Measurements from ENCODE around the gene PLAGL2. TPM values are rescaled to one million over a fixed set of nuclear protein-coding genes. Genes with fewer than 3 reads are reported as not detected.
A peak's percentile ranks its signal among the peaks of the same experiment; 100 is the strongest.

The PLAGL2 gene
- total RNA-seq, 1 experiment from 2014 or later, result 96.1 TPM

- Histone ChIP-seq H3K36me3 (ENCODE audit: control insufficient read depth, insufficient read depth, low read length) (peaks cover 24% of the 10 kb centered on the region), H3K4me3 (ENCODE audit: low read depth, low read length) (no peak overlapping the region), H3K9me3 (no peaks in the 10 kb centered on the region), H3K27me3 (replicated peaks; ENCODE audit: control insufficient read depth, insufficient read depth, low read length) (no peaks in the 10 kb centered on the region), H3K4me1 (peaks cover 52% of the 10 kb centered on the region)
- Mint-ChIP-seq H3K36me3 (ENCODE audit: insufficient read depth, unreplicated experiment) (peaks cover 97% of the 10 kb centered on the region), H3K27ac (ENCODE audit: unreplicated experiment) (peak overlapping the region; percentile 99), H3K9me3 (ENCODE audit: unreplicated experiment) (no peaks in the 10 kb centered on the region), H3K4me1 (ENCODE audit: low read depth, unreplicated experiment) (peaks cover 73% of the 10 kb centered on the region), H3K27me3 (ENCODE audit: insufficient read depth, unreplicated experiment) (no peaks in the 10 kb centered on the region), H3K4me3 (ENCODE audit: unreplicated experiment) (no peak overlapping the region)
- ChIA-PET POLR2A (interaction anchor here (0.6 to 0.7 kb wide), 2 partner anchors 27 to 42 kb away, joined by 3 read pairs; no protein-coding TSS in a partner anchor), CTCF (no interaction called here)
- BruUV-seq (replicated peaks), result no TSS peak
- no peak for TF ChIP-seq CTCF (IDR thresholded peaks at IDR 0.05; ENCODE audit: insufficient read depth in 1 of 2, low read depth in 1 of 2, low read length in 1 of 2, severe bottlenecking in 1 of 2, unreplicated experiment in 1 of 2)
- no peak for DNase-seq
- intact Hi-C loops (cut with micrococcal nuclease; ENCODE audit: unreplicated experiment), result loop anchor here (5.0 kb wide), 1 partner anchor 517 kb away; no protein-coding TSS in a partner anchor
Measured at GRCh38 chr20:32229251-32229747, 21.8 kb upstream of the PLAGL2 start.

GRCh38 chr20:32227744-32228688 is 20.5 kb upstream of the PLAGL2 start:
- ChIA-PET CTCF (interaction anchor here (0.8 to 0.9 kb wide), 2 partner anchors 10 to 29 kb away, joined by 3 read pairs; no protein-coding TSS in a partner anchor), POLR2A (interaction anchor here (0.5 to 2.1 kb wide), 21 partner anchors 9 to 617 kb away, joined by 3 to 13 read pairs (median 4); partner anchors contain the start of genes ASXL1 and POFUT1)
- H3K4me1 ChIP-seq, result peaks cover 57% of the 10 kb centered on the region
- Mint-ChIP-seq H3K27ac (ENCODE audit: unreplicated experiment) (peak overlapping the region; percentile 99), H3K4me3 (ENCODE audit: unreplicated experiment) (peak overlapping the region; percentile 59), H3K9me3 (ENCODE audit: unreplicated experiment) (no peaks in the 10 kb centered on the region), H3K27me3 (ENCODE audit: insufficient read depth, unreplicated experiment) (no peaks in the 10 kb centered on the region), H3K36me3 (ENCODE audit: insufficient read depth, unreplicated experiment) (peaks cover 96% of the 10 kb centered on the region), H3K4me1 (ENCODE audit: low read depth, unreplicated experiment) (peaks cover 71% of the 10 kb centered on the region)
- peaks cover 23% of the 10 kb centered on the region for H3K36me3 ChIP-seq (ENCODE audit: control insufficient read depth, insufficient read depth, low read length)
- DNase-seq, result peak; percentile 100
- no peak for TF ChIP-seq CTCF (IDR thresholded peaks at IDR 0.05; ENCODE audit: insufficient read depth in 1 of 2, low read depth in 1 of 2, low read length in 1 of 2, severe bottlenecking in 1 of 2, unreplicated experiment in 1 of 2)
- intact Hi-C loops (cut with micrococcal nuclease; ENCODE audit: unreplicated experiment), result loop anchor here (1.0 to 5.0 kb wide), 7 partner anchors 8 to 516 kb away; partner anchors contain the start of genes PLAGL2 and POFUT1
- H3K9me3 ChIP-seq, result no peaks in the 10 kb centered on the region
- BruUV-seq (replicated peaks), result TSS peak; percentile 74
- no peak overlapping the region for H3K4me3 ChIP-seq (ENCODE audit: low read depth, low read length)
- H3K27me3 ChIP-seq (replicated peaks; ENCODE audit: control insufficient read depth, insufficient read depth, low read length), result no peaks in the 10 kb centered on the region

GRCh38 chr20:32227306-32227705 is 19.8 kb upstream of the PLAGL2 start:
- no peaks in the 10 kb centered on the region for H3K27me3 ChIP-seq (replicated peaks; ENCODE audit: control insufficient read depth, insufficient read depth, low read length)
- Mint-ChIP-seq H3K4me3 (ENCODE audit: unreplicated experiment) (peak overlapping the region; percentile 59), H3K27me3 (ENCODE audit: insufficient read depth, unreplicated experiment) (no peaks in the 10 kb centered on the region), H3K36me3 (ENCODE audit: insufficient read depth, unreplicated experiment) (peaks cover 94% of the 10 kb centered on the region), H3K27ac (ENCODE audit: unreplicated experiment) (peak overlapping the region; percentile 99), H3K4me1 (ENCODE audit: low read depth, unreplicated experiment) (peaks cover 67% of the 10 kb centered on the region), H3K9me3 (ENCODE audit: unreplicated experiment) (no peaks in the 10 kb centered on the region)
- peaks cover 57% of the 10 kb centered on the region for H3K4me1 ChIP-seq
- peak; percentile 95 to 98 for DNase-seq
- POLR2A ChIA-PET, result interaction anchor here (0.6 to 2.1 kb wide), 20 partner anchors 9 to 511 kb away, joined by 3 to 13 read pairs (median 4); partner anchors contain the start of genes ASXL1 and POFUT1
- BruUV-seq (replicated peaks), result no TSS peak
- TF ChIP-seq CTCF (IDR thresholded peaks at IDR 0.05; ENCODE audit: insufficient read depth in 1 of 2, low read depth in 1 of 2, low read length in 1 of 2, severe bottlenecking in 1 of 2, unreplicated experiment in 1 of 2), result no peak
- H3K4me3 ChIP-seq (ENCODE audit: low read depth, low read length), result no peak overlapping the region
- peaks cover 24% of the 10 kb centered on the region for H3K36me3 ChIP-seq (ENCODE audit: control insufficient read depth, insufficient read depth, low read length)
- H3K9me3 ChIP-seq, result no peaks in the 10 kb centered on the region
- intact Hi-C loops (cut with micrococcal nuclease; ENCODE audit: unreplicated experiment), result loop anchor here (1.0 to 5.0 kb wide), 2 partner anchors 504 to 515 kb away; no protein-coding TSS in a partner anchor
- CTCF ChIA-PET, result interaction anchor here (0.8 to 0.9 kb wide), 2 partner anchors 9 to 29 kb away, joined by 3 read pairs; no protein-coding TSS in a partner anchor
